ENCODE data around the gene DISP2.

The DISP2 gene, protein sequence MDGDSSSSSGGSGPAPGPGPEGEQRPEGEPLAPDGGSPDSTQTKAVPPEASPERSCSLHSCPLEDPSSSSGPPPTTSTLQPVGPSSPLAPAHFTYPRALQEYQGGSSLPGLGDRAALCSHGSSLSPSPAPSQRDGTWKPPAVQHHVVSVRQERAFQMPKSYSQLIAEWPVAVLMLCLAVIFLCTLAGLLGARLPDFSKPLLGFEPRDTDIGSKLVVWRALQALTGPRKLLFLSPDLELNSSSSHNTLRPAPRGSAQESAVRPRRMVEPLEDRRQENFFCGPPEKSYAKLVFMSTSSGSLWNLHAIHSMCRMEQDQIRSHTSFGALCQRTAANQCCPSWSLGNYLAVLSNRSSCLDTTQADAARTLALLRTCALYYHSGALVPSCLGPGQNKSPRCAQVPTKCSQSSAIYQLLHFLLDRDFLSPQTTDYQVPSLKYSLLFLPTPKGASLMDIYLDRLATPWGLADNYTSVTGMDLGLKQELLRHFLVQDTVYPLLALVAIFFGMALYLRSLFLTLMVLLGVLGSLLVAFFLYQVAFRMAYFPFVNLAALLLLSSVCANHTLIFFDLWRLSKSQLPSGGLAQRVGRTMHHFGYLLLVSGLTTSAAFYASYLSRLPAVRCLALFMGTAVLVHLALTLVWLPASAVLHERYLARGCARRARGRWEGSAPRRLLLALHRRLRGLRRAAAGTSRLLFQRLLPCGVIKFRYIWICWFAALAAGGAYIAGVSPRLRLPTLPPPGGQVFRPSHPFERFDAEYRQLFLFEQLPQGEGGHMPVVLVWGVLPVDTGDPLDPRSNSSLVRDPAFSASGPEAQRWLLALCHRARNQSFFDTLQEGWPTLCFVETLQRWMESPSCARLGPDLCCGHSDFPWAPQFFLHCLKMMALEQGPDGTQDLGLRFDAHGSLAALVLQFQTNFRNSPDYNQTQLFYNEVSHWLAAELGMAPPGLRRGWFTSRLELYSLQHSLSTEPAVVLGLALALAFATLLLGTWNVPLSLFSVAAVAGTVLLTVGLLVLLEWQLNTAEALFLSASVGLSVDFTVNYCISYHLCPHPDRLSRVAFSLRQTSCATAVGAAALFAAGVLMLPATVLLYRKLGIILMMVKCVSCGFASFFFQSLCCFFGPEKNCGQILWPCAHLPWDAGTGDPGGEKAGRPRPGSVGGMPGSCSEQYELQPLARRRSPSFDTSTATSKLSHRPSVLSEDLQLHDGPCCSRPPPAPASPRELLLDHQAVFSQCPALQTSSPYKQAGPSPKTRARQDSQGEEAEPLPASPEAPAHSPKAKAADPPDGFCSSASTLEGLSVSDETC (N-terminal part only)

DNA sequence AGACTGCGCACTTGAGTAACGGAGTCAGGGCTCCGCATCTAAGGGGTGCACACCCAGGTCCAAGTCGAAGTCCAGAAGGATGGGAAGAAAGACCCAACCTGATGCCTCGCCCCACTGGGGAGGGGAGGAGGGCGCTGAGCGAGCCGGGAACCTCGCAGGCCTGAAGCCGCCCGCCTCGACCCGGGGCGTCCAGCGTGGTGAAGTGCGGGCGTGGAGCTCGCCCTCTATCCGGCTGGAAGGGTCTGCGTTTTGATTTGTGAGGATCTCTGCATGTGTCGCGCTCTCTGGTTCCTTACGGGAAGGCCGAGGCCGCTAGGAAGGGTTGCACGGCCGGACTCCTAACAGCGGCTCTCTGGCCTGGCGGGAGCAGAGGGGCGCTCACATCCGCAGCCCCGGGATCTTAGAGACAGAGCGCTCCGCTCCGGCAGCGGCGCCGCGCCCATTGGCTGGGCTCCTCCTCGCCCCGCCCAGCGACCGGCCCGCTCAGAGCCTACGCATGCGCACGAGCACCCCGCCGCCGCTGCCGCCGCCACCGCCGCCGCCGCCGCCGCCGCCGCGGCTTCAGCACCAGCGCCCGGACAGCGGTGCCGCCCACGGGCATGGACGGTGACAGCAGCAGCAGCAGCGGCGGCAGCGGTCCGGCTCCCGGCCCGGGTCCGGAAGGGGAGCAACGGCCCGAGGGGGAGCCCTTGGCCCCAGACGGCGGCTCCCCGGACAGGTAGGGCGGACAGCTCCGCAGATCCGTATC is at the start of gene DISP2:
Gene DISP2 (plus strand): TSS at position 497 of the 748 bp plus-strand sequence. CDS start 103 bp downstream, at position 600.
- peak; percentile 100 for DNase-seq (ENCODE audit: low spot score)

DNA sequence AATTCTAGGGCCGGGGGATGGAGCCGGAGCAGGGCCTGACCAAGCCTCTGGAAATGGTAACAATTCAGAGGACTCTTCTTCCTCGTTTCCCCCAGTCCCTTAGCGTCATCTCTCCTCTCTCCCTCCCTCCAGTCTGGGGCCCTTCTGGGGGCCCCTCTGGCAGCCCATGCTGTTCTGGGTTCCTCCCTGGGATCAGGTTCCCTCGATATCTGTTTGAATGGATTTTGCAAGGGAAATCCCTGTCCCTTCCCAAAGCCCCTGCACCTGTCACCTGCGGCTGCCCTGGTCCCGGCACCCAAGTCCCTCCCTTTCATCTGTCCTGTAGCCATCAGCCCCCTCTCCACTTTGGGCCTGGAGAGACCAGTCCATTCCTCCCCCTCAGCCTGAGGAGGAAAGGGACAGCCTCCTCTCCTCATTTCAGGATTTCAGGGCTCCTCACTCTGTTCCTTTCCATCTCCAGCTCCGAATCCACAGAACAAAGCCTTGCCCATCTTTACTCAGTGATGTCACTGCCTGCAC is 48.6 kb upstream of the DISP2 start:
- DNase-seq (ENCODE audit: low spot score), result no peak

DNA sequence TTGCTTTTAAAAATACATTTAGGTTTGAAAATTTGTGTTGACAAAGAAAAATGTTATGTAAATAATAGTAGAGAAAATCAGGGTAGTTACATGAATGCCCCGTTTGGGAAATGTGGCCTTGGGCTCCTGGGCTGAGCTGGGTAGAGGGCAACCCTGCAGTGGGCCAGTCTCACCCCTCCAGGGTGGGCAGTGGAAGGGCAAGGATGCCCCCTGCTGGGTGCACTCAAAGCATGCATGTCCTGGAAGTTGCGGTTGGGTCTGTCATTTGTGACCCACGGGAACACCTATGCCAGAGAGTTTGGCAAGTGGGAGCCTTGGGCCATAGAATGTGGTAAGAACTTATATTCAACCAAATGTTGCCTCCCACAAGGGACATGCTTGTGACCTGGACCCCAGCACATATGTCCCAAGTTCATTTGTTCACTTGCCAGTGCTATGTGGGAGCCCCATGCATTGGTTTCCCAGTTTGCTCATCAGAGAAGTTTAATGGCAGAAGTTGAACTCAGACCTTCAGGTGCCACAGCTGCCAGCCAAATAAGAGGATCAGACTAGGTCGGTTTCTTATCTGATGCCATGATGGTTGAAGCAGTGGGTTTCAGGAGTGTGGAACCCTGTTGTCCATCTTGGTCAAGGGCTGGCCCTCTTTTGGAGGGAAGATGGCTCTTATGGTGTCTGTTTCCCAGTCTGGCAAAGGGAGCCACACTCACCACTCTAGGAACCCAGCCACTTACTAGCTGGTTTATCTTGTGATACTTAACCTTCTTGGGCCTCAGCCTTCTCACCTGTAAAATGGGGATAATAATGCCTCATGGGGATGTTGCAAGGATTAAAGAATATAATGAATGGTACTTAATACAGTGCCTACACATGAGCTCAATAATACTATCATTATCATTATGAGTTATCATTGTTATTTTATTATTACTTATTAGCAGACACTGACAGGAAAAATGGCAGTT is 47.7 kb upstream of the DISP2 start:
- DNase-seq (ENCODE audit: low spot score), result peak; percentile 68

DNA sequence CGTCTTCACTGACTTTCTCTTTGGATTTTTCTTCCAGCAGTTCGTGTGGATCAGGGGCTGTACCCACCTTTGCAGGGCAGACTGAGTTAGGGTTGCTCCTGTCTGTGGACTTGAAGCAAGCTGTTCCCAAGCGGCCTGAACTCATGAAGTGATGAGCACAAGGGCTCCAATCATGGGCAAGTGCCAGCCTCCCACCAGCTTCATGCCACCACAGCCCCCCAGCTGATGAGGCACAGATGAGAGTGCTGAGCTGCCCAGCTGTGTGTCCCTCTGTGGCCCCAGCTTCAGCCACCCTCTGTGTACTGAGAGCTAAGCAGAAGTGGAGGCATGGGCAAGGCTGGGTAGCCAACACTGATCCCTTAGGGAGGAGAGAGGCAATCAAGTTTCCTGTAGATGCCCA is 47.0 kb upstream of the DISP2 start:
- no peak for DNase-seq (ENCODE audit: low spot score)

DNA sequence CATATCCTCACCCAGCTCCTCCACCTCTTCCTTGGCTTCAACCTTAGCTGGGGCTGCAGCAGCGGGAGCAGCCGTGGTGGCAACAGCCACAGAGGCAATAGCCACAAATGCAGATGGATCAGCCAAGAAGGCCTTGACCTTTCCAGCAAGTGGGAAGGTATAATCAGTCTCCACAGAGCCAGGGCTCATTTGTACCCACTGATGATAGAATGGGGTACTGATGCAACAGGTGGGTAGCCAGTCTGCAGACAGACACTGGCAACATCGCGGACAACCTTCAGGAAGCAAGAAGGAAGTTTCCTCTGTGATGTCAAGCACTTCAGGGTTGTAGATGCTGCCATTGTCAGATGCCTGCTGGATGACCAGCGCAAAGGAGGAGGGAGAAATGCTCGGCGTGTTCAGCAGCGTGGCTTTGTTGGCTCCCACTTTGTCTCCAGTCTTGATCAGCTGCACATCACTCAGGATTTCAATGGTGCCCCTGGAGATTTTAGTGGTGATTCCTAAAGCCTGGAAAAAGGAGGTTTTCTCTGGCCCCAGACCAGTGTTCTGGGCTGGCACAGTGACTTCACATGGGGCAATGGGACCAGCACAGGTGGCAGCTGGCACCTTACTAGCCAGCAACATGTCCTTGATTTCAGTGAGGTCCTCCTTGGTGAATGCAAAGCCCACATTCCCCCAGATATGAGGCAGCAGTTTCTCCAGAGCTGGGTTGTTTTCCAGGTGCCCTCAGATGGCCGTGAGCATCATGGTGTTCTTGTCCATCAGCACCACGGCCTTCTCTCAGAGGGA is 45.5 kb upstream of the DISP2 start:
- no peak for DNase-seq (ENCODE audit: low spot score)

DNA sequence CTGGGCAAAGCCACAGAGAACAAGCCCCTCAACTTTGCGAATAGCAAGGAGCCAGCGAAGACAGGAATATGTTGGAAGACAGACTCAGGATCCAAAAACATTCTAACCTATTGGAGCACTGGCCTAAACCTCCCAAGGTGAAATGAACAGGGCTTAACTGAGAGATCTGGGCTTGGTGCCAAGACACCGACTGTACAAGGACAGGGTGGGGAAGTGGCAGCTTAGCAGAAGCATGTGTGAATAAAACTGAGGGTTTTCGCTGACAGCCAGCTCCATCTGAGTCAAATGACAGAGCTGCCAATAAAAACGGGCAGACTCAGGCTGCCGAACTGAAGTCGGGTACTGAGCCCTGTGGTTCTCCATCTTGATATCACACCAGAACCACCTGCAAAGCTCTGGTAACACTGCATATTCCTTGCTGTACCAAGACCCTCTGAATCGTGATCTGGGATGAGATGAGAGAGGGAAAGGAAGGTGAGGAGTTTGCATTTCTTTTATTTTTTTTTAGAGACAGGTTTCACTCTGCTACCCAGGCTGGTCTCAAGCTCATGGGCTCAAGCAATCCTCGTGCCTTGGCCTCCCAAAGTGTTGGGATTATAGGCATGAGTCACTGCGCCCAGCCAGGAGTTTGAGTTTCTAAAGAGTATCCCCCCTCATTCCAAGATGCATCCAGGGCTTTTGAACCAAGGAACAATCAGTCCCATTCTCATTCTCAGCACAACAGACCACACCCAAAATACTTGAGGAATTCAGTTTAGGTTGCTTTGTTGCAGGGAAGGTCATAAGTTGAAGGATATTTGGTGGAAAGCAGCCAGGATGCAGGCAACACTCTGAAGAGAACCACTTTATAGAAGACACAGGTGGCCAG is 44.3 kb upstream of the DISP2 start:
- DNase-seq (ENCODE audit: low spot score), result peak; percentile 48

DNA sequence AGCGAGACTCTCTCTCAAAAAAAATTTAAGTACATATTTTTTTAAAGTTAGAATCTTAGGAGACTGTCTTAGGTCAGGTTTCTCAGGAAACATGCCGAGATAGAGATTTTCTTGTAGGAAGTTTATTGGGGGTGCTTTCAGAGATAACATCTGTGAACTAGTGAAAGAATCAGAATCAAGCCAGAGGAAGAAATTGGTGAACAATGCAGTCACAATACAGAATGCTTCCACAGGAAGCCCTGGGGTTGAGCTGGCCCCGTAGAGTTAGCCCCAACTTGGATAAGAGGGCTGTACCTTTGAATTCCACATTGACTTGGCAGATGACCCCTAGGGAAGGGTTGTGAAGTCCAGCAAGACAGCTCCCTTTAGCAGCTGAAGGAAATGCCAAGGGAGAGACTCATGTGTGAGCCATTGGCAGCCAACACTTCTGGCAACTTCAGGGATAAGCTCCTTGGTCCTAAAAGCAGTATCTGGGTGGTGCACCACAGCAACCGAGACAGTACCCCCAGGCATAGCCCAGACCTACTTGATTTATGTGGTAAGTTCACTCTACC is 43.2 kb upstream of the DISP2 start:
- DNase-seq (ENCODE audit: low spot score), result peak; percentile 76

DNA sequence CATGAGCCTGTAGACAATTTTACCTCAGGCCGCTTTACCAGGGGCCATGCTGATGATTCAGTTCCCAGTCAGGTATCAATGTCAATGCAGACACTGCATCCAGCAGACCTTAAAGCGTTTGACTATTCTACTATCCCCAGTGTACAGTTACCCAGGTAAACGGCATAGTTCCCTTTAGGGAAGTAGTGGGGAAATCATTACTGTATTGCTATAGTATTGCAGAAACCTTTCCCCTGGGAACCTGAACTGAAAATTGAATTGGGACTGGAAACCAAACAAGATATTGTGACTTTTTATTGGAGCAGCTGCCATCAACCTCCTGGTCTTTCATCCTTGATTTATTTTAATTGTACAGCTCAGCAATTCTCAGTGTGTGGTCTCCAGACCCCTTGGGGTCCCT is 41.1 kb upstream of the DISP2 start:
- no peak for DNase-seq (ENCODE audit: low spot score)

DNA sequence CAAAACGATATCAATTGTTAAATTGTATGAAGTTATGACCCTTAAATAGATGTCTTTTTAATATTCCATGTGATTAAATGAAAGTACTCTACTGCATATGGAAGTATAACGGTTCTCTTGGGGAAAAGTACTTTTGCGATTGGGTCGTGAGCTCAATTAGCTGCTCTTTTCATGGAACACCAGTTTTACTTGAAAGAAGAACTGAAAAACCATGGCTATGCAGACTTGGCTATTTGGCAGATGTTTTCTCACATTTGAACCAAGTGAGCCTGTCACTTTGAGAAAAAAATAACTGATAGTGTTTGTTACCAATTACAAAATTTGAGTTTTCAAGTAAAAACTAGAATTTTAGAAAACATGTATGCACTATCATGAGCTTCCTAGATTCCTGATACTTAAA is 40.4 kb upstream of the DISP2 start:
- DNase-seq (ENCODE audit: low spot score), result no peak

DNA sequence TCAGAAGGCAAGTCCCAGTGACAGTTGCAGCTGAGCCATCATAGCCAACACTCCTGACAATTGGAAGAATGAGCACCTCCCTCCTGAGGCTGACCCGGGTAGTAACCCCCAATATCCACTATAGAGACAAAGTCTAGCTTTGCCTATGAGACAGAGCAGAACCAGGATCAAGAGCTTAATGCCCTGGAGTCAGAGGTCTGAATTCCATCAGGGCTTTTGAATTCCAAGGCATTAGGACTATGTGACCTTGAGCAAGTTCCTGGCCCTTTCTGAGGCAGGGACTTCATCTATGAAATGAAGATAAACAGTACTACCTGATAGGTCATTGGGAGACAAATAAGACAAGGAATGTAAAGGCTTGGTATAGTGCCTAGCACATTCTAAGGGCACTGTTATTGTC is 37.6 kb upstream of the DISP2 start:
- DNase-seq (ENCODE audit: low spot score), result no peak

DNA sequence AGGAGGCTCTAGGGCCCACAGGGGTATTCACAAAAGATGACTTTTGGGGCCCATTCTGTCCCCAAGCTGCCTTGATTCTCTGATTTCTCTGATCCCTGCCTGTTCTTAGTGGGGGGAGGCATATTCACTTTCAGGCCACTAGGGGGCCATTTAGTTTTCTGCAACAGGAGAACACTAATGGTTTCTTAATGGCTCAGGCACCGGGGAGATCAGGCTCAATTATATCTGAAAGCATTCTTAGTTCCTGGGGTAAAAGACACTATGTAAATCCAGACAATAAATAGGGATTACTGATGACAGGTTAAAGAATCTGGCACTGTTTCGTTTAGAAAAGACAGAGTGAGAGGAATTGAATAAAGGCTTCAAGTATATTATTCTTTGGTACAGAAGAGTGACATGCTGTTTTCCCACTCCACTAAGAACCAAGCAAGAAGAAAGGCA is 37.1 kb upstream of the DISP2 start:
- peak; percentile 82 for DNase-seq (ENCODE audit: low spot score)

DNA sequence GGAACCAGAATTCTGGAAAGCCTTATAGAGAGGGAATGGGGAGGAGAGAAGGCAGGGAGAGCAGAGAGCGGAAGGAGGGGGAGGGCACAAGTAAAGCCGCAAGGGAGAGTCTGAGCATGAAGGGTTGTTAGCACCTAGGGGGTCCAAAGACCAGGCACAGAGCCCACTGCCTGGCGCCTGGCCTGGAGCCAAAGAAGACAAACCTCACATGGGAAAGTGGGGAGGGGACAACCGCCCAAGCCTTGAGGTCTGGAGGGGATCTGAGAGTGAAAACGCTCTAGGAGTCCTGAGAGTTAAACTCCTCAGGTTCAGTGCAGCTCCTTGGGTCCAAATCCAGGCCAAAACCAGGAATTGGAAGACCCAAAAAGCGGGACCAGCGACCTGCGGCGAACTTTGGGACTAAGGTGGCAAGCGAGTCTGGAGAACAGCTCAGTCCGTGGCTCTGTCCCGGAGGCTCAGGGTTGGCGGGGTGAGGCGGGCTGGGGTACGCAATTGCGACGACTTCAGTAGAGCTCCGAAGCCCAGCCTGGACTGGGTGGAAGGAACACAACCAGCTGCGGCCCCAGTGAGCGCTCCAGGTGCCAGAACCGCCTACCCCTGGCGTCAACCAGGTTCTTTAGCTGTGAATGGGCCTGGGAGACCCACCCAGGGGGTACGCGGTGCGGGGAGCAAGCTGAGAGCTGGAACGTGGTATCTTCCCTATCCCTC is 35.3 kb upstream of the DISP2 start:
- no peak for DNase-seq (ENCODE audit: low spot score)

DNA sequence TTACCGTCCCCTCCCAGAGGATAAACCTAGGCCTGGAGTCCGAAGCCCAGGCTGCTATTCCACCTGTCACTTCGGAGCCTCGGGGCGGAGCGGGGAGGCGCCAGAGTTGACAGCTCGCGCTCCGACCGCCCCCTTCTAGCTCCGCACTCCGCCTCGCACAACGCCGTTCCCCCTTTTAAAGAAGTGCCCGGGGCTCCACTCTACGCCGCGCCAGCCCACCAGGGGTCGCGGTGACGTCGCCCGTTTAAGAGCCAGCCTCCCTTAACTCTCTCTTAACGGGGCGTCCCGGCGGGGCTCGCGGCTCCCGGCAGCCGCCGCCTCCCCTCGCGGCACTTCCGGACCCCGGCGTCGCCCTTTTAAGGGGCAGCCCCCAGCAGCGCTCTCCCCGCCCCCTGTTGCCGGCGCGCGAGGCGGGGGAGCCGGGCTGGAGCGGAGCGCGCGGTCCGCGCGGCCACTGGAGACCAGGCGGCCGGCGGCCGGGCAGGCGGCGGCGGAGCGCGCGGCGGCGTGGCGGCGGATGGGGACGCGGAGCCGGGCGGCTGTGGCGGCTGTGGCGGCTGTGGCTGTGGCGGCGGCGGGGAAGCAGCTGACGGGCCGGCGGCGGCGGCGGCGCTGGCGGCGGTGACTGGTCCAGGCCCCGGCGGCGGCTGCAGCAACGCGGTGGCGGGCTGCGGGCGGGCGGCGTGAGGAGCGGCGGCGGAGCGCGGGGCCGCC is 34.6 kb upstream of the DISP2 start, which contains the start of gene INAFM2:
Gene INAFM2 (plus strand): TSS at position 454 of the 714 bp plus-strand sequence. CDS start 364 bp downstream, outside the sequence.
- DNase-seq (ENCODE audit: low spot score), result peak; percentile 96

DNA sequence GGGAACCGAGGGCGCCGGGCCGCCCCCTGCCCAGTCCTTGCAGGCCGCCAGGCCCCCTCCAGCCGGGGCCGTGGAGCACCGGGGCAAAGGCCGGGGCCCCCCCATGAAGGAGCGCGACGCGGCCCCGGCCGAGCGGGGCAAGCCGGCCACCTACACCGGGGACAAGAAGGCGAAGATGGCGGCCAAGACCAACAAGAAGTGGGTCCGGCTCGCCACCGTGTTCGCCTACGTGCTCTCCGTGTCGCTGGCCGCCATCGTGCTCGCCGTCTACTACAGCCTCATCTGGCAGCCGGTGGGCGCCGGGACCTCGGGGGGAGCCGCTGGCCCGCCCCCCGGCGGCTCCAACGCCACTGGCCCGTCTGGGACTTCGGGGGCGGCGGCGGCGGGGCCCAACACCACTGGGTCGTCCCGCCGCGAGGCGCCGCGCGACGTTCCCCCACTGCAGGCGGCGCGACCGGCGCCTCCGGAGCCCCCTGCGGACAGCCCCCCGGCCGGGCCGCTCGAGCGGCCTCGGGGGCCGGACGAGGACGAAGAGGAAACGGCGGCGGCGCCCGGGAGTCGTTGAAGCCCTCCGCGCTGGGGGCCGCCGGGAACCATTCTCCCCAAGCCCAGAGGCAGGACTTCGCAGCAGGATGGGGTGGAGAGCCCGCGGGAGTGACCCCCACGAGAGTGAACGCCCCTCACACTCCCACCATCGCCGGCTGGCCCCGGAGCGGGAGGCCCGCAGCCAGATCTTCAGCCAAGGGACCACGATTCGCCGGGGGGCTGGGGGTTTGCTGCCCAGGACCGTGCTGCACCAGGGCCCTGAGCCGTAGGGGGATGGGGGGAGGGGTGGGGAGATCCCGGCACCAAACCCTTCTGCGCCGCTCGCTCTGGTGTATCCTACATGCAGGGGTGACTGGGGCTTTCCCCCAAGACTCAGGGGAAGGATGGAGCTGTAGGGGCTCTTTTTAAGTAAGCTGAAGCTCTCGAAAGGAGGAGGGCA is 33.8 kb upstream of the DISP2 start:
- DNase-seq (ENCODE audit: low spot score), result peak; percentile 44

DNA sequence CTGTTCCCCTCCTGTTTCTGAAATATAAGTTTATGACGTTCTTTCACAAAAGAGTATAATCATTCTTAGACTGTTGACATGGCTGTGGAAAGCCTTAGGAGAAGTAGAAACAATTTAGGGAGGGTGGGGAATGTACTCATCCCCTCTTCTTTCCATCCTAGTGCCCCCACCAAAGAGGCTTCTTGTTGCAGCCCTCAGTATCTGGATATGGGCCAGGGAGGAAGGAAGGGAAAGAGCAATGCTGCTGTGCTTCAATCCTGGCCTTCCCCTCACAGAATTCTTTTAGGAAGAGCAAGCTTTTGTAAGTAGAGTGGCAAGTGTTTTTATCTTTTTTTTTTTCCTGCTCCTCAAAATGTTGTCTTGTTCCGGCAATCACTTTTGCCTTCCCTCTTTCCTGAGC is 32.8 kb upstream of the DISP2 start:
- DNase-seq (ENCODE audit: low spot score), result no peak
